ENCODE measurements around the gene CACNA2D3.
"Not testable (repeated sequence)": the region's sequence is repeated elsewhere in the genome, so short reads cannot be mapped to it uniquely, and the experiment has no call there.

The CACNA2D3 gene

GRCh38 chr3:54086652-54087405 lies 35.5 kb upstream of the CACNA2D3 start:
- no peak for DNase-seq (ENCODE audit: low read depth)
- no peak overlapping the region for H3K4me3 ChIP-seq (ENCODE audit: low read length)
- TF ChIP-seq, protein P1, sequence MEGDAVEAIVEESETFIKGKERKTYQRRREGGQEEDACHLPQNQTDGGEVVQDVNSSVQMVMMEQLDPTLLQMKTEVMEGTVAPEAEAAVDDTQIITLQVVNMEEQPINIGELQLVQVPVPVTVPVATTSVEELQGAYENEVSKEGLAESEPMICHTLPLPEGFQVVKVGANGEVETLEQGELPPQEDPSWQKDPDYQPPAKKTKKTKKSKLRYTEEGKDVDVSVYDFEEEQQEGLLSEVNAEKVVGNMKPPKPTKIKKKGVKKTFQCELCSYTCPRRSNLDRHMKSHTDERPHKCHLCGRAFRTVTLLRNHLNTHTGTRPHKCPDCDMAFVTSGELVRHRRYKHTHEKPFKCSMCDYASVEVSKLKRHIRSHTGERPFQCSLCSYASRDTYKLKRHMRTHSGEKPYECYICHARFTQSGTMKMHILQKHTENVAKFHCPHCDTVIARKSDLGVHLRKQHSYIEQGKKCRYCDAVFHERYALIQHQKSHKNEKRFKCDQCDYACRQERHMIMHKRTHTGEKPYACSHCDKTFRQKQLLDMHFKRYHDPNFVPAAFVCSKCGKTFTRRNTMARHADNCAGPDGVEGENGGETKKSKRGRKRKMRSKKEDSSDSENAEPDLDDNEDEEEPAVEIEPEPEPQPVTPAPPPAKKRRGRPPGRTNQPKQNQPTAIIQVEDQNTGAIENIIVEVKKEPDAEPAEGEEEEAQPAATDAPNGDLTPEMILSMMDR (IDR thresholded peaks at IDR 0.05; ENCODE audit: insufficient read depth, low read depth, low read length, missing control alignments): no peak

- no peak overlapping the region for H3K4me3 ChIP-seq (ENCODE audit: low read length)
These were observed 34.6 kb upstream of the CACNA2D3 start for GRCh38 chr3:54087581-54088410.

GRCh38 chr3:54093491-54094248 lies 28.7 kb upstream of the CACNA2D3 start:
- TF ChIP-seq, protein P1 (IDR thresholded peaks at IDR 0.05; ENCODE audit: insufficient read depth, low read depth, low read length, missing control alignments): no peak
- no peak overlapping the region for H3K4me3 ChIP-seq (ENCODE audit: low read length)
- DNase-seq (ENCODE audit: low read depth): no peak

More at GRCh38 chr3:54087581-54088410, 34.6 kb upstream of the CACNA2D3 start:
- TF ChIP-seq, protein P1 (IDR thresholded peaks at IDR 0.05; ENCODE audit: insufficient read depth, low read depth, low read length, missing control alignments): no peak
- DNase-seq (ENCODE audit: low read depth): no peak

DNA sequence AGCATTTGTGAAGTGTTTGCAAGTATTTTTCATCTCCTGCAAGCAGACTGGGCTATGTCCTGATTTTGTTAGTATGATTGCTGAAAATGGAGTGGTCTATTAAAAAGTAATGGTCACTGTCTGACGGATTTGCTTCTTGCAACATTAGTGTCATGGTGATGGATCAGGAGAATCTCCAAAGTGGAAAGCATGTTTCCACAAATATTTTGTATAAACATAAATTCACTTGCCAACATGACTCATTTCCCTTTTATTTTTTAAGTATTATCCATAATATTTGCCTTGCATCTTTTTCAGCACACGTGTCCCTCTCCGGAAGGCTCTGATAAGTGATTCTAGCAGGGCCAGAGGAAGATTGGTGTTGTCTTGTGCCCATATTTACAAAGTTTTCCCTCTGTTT lies 27.4 kb upstream of the CACNA2D3 start:
- DNase-seq (ENCODE audit: low read depth): no peak

GRCh38 chr3:54099381-54099780 lies 23.0 kb upstream of the CACNA2D3 start:
- DNase-seq (ENCODE audit: low read depth): no peak
- TF ChIP-seq, protein P1 (IDR thresholded peaks at IDR 0.05; ENCODE audit: insufficient read depth, low read depth, low read length, missing control alignments): no peak

More for the DNA sequence above, 27.4 kb upstream of the CACNA2D3 start:
- H3K4me3 ChIP-seq (ENCODE audit: low read length): no peak overlapping the region
- TF ChIP-seq, protein P1 (IDR thresholded peaks at IDR 0.05; ENCODE audit: insufficient read depth, low read depth, low read length, missing control alignments): no peak

GRCh38 chr3:54104084-54104483 lies 18.3 kb upstream of the CACNA2D3 start:
- no peak for DNase-seq (ENCODE audit: low read depth)
- no peak overlapping the region for H3K4me3 ChIP-seq (ENCODE audit: low read length)
- TF ChIP-seq, protein P1 (IDR thresholded peaks at IDR 0.05; ENCODE audit: insufficient read depth, low read depth, low read length, missing control alignments): no peak

More at GRCh38 chr3:54099381-54099780, 23.0 kb upstream of the CACNA2D3 start:
- H3K4me3 ChIP-seq (ENCODE audit: low read length): no peak overlapping the region

DNA sequence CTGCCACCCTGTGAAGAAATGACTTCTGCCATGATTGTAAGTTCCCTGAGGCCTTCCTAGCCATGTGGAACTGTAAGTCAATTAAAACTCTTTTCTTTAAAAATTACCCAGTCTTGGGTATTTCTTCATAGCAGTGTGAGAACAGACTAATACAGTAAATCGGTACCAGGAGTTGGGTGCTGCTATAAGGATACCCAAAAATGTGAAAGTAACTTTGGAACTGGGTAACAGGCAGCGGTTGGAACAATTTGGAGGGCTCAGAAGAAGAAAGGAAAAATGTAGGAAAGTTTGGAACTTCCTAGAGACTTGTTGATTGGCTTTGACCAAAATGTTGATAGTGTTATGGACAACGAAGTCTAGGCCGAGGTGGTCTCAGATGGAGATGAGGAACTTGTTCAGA lies 6.2 kb upstream of the CACNA2D3 start:
- DNase-seq (ENCODE audit: low read depth); H3K4me3 ChIP-seq (ENCODE audit: low read length): not testable (repeated sequence)

All from epithelial cell of esophagus (primary cell).